GM19025 (cell line): ENCODE data around the gene LTBP2.

Experiments used
- ATAC-seq: cut with Tn5 transposase; IDR thresholded peaks from one replicate; pipeline ENCODE4 v1.9.1; 2021; ENCODE audit warnings: mild to moderate bottlenecking, low read depth, moderate library complexity; ENCODE audit not compliant: unreplicated experiment

The LTBP2 gene

GRCh38 chr14:74495356-74495755, 116.7 kb downstream of the LTBP2 start:
- no peak for ATAC-seq

DNA sequence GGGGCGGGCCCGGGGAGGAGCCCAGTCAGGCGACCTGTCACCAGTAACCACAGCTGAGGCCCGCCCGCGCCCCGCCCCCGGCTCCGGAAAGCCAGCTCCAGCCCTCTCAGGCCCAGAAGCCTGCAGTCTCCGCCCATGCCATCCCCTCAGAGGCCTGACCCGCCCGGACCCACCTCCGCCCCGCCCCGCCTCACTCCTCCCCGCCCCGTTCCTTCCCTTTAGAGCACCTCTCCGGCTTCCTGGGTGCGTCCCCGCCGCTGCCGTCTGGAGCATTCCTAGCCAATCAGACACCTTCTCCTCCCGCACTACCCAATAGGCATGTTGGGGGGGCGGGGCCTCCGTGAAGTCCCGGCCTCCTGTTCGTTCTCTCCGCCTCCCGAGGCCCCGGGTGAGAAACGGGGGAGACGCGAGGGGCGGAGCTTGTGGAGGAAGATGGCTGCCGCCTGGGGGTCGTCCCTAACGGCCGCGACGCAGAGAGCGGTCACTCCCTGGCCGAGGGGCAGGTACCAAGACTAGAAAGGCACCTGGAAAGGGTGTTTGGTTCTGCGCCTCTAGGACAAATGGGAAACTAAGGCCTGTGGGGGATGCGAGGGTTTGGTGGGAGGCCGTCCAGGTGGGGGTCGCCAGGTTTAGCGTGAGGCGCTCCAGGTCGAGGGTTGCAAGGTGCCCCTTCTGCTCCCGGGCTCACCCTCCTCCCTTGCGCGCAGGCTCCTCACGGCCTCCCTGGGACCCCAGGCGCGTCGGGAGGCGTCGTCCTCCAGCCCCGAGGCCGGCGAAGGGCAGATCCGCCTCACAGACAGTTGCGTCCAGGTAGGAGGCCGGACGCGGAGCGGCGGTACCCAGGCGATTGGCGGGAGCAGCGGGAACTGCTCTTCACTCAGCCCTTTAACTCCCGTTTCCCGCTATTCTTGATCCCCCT, 118.4 kb downstream of the LTBP2 start, which contains the start of gene ISCA2:
TSS of gene ISCA2 (plus strand) at position 423 of the 919 bp plus-strand sequence. CDS start at position 433, 10 bp downstream.
- ATAC-seq, result peak; percentile 87

GRCh38 chr14:74492776-74493342, 119.2 kb downstream of the LTBP2 start, which contains the start of gene NPC2:
NPC2 (minus strand) TSS chr14:74493305; CDS start chr14:74493274, 31 bp downstream.
- peak; percentile 4 for ATAC-seq

DNA sequence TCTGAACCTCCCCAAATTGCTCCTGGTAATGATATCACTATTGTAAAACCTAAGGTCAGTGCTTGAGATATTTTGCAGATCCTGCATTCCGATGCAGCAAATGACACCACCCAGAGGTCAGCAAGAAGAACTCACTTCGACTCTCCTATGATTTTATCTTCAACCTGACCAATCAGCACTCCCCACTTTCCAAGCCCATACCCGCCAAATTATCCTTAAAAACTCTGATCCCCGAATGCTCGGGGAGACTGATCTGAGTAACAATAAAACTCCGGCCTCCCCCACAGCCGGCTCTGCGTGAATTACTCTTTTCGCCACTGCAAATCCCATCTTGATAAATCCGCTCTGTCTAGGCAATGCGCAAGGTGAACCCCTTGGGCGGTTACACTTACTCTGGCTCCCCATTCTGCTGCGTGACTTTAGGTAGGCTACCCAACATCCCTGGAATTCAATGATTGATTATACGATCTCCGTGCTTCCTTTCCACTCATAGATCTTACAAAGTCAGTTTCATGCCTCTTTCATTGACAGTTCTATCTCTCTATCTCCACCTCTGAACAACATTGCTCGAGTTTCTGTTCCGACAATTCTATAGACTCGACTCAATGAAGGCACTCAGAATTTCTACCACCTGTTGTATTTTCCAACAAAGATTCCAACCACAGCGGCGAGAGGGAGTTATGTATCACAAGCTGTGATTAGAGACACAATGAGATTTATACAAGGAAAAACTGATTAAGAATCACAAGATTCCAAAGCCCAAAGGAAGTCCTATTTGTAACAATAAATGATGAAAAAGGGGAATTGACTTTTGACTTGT, 119.9 kb downstream of the LTBP2 start:
- no peak for ATAC-seq

DNA sequence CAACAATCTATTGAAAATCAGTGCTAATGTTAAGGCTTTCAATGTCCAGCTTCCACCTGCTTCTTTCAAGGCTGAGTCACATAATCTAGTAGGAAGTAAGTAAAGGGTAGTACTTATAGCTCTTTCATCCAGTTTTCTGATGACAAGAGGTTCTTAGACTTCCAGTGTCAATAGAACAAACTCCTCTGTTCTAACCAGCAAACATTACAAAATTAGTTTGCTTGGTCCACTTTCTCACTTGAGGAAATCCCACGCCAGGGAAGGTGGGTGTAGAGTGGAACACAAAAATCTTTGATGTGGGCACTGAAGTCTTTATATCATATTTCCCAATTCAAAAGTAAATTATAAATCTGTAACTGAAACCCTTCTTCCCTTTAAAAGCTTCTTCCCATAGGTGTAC, 121.6 kb downstream of the LTBP2 start:
- ATAC-seq, result no peak

- no peak for ATAC-seq
These were observed 123.1 kb downstream of the LTBP2 start for GRCh38 chr14:74488786-74489397.

GRCh38 chr14:74486164-74486563, 125.9 kb downstream of the LTBP2 start:
- no peak for ATAC-seq

DNA sequence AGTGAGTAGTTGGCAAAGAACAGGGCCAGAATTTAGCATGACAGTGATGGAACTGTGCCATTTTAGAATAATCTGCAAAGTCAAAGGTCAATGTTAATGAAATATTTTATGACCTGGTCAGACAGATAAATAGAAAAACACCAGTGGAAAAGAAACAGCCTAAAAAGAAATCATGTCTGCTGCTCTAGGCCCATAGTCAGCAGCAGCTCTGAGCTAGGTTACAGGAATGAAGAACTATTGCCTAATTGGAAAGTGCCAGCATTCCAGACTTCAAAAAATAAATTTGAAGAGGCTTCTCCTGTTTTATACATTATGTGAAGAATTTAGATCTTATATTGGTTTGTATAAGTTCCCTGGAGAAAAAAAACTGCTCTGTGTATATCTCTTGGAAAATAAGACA, 128.7 kb downstream of the LTBP2 start:
- no peak for ATAC-seq

- ATAC-seq, result no peak
These were observed 129.5 kb downstream of the LTBP2 start for GRCh38 chr14:74482571-74482970.

DNA sequence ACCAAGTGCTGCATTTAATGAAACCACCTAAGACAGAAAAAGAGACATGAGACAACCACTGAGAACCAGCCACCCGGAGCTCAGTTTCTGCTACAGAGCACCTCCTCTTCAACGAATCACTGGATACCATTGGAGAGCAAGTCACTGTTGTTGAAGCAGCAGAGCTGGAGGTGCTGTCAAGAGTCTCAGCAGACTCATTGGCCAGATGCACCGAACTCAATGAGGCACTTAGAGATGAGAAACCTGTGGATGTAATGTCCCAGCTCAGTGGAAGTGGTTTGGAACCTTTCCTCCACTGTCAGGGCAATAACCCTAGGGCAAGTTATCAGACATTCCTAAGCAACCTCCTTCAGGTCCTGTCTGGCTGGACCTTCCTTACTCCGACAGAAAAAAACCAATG, 132.0 kb downstream of the LTBP2 start:
- no peak for ATAC-seq

DNA sequence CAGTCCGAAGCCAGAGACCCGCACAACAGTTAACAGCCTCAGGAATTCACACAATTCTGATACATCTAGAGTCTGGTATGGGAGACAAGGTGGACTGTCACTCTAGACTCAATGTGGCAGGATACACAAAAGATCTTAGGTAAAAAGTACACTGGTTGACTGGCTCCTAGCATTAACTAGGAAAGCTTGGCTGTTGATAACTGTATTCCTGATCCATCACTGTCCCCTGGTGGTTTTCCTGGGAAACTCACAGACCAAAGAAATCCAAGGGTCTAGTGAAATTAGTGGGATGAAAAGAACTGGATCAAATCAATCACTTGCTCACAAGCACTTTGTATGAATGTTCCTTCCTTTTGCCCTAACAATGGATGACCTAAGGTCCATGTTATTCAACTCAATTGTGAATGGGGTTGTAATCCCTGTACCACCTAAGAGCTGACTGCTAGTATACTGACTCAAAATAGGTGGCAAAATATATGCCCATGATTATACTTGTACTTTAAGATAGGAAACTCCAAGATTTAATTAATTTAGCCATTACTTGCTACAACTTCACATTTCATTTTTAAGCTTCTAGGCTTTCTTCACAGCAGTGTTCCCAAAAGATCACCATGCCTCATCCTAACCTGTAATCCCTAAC, 132.9 kb downstream of the LTBP2 start:
- ATAC-seq, result no peak

DNA sequence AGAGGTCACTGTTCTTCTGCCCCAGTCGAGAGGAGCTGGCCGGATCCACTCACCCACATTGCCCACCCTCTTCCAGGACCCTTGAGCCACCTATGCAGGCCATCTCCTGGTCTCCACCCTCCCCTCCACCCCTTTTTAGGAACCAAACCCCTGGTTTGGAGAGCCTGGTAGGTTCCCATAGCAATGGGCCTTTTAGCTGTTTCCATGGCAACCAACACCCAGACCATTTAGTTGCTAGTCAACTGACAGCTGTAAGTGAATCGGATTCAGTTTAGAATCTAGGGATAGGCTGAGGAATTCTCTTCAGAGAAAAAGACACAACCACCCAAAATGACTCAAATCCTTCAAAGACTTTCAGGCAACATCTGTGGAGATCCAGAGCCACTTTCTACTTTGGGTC, 135.4 kb downstream of the LTBP2 start:
- no peak for ATAC-seq

- ATAC-seq, result no peak
These were observed 135.9 kb downstream of the LTBP2 start for GRCh38 chr14:74476107-74476506.

GRCh38 chr14:74475678-74476077, 136.4 kb downstream of the LTBP2 start:
- no peak for ATAC-seq

DNA sequence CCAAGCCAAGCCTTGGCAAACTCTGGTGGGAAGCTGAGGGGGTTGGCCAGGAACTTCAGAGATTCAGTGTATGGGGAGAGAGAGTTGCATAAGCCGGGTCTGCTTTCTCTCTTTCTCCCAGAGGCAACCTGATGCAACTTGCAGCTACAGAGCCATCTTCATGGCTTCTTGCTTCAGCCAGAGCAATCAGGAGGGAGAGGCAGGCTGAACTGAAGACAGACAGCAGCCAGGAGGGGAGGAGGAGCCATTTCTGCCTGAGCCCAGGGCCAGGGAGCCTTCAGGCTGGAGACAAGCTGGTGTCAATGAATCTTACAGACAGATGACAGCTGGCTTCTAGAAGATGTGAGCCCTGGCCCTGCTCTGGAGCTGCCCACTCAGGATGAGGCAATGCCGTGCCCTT, 137.7 kb downstream of the LTBP2 start:
- no peak for ATAC-seq

GRCh38 chr14:74472601-74473000, 139.4 kb downstream of the LTBP2 start:
- no peak for ATAC-seq

- ATAC-seq, result no peak
These were observed 142.2 kb downstream of the LTBP2 start for GRCh38 chr14:74469548-74470518.

DNA sequence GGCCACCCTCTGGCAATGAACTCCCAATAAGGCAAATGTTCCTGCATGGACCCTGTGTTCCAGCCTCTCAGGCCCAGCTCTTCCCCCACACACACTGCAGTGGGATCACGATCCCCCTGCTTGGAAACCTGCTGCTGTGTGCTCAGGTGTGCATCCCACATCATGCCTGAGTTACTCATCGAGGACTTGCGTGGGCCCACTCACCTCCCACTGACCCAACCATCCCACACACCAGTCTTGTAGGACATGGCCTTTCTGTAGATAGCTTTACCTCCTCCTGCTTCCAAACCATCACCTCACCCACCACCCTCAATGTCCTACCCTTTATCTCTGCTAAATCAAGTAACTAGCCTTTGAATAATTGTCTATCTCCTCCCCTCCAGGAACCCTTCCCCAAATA, 143.5 kb downstream of the LTBP2 start:
- no peak for ATAC-seq

GRCh38 chr14:74465335-74465734, 146.7 kb downstream of the LTBP2 start:
- ATAC-seq, result no peak
